ENCODE measurements around the gene SEPTIN6.

The SEPTIN6 gene

GRCh38 chrX:119646515-119646914 is 46.5 kb downstream of the SEPTIN6 start:
- Histone ChIP-seq H3K4me1 (ENCODE audit: control insufficient read depth, insufficient read depth, low read length) (no peaks in the 10 kb centered on the region), H3K27ac (ENCODE audit: extremely low read depth, low read depth, low read length) (no peak overlapping the region), H3K36me3 (ENCODE audit: control insufficient read depth in 2 of 2, insufficient read depth in 1 of 2, low read length in 2 of 2) (peaks cover 0 to 31% of the 10 kb centered on the region in 2 experiments; a peak in 2 of 3 replicates), H3K4me3 (ENCODE audit: low read depth, low read length) (no peak overlapping the region), H3K9me3 (ENCODE audit: control insufficient read depth, insufficient read depth, low read depth, low read length) (no peaks in the 10 kb centered on the region)
- no peak for TF ChIP-seq ZNF24 (tag by site-specific recombination; IDR thresholded peaks at IDR 0.05)
- no peak for TF ChIP-seq ZNF157 (tag by site-specific recombination; IDR thresholded peaks at IDR 0.05)
- no peak for TF ChIP-seq ZNF518A (tag by site-specific recombination; conservative IDR thresholded peaks at IDR 0.05; ENCODE audit: low read depth)
- no peak for TF ChIP-seq ZIC2 (tag by site-specific recombination; IDR thresholded peaks at IDR 0.05)
- no peak for TF ChIP-seq SETDB1 (IDR thresholded peaks at IDR 0.05; ENCODE audit: insufficient read length, low read length)
- TF ChIP-seq GLI4 (tag by site-specific recombination; IDR thresholded peaks at IDR 0.05) = no peak
- TF ChIP-seq ZNF76 (tag by site-specific recombination; IDR thresholded peaks at IDR 0.05; ENCODE audit: borderline replicate concordance, low read depth) = no peak
- no peak for TF ChIP-seq ZNF350 (tag by site-specific recombination; IDR thresholded peaks at IDR 0.05)
- no peak for TF ChIP-seq BCL11A (tag by site-specific recombination; IDR thresholded peaks at IDR 0.05; ENCODE audit: low read depth)
- TF ChIP-seq GLIS2 (tag by site-specific recombination; IDR thresholded peaks at IDR 0.05) = no peak
- no peak for TF ChIP-seq ZNF112 (tag by site-specific recombination; IDR thresholded peaks at IDR 0.05)
- no peak for TF ChIP-seq ZNF785 (tag by site-specific recombination; IDR thresholded peaks at IDR 0.05)
- no peak for TF ChIP-seq ZNF416 (tag by site-specific recombination; IDR thresholded peaks at IDR 0.05)
- TF ChIP-seq KLF7 (tag by site-specific recombination; IDR thresholded peaks at IDR 0.05; ENCODE audit: borderline replicate concordance) = no peak
- ChIA-PET POLR2A (no interaction called here), CTCF (no interaction called here)

GRCh38 chrX:119643696-119644095 is 49.3 kb downstream of the SEPTIN6 start:
- ChIA-PET CTCF (no interaction called here), POLR2A (no interaction called here)
- no peak overlapping the region for H3K4me3 ChIP-seq (ENCODE audit: low read depth, low read length)
- H3K27ac ChIP-seq (ENCODE audit: extremely low read depth, low read depth, low read length) = no peak overlapping the region
- H3K4me1 ChIP-seq (ENCODE audit: control insufficient read depth, insufficient read depth, low read length) = no peaks in the 10 kb centered on the region
- TF ChIP-seq MZF1 (tag by site-specific recombination; IDR thresholded peaks at IDR 0.05; ENCODE audit: borderline replicate concordance) (no peak), ZNF19 (tag by site-specific recombination; IDR thresholded peaks at IDR 0.05; ENCODE audit: low read depth) (no peak), ZBTB10 (tag by site-specific recombination; IDR thresholded peaks at IDR 0.05) (no peak), ZNF747 (tag by site-specific recombination; IDR thresholded peaks at IDR 0.05) (no peak), ZNF26 (tag by site-specific recombination; IDR thresholded peaks at IDR 0.05) (no peak), OVOL3 (tag by site-specific recombination; IDR thresholded peaks at IDR 0.05) (no peak)
- no peaks in the 10 kb centered on the region for H3K9me3 ChIP-seq (ENCODE audit: control insufficient read depth, insufficient read depth, low read depth, low read length)
- H3K36me3 ChIP-seq (ENCODE audit: control insufficient read depth in 2 of 2, insufficient read depth in 1 of 2, low read length in 2 of 2) = peaks cover 0 to 31% of the 10 kb centered on the region in 2 experiments; a peak in 2 of 3 replicates

Measured in HEK293 (cell line).